ENCODE results near the gene TMCO4.

Gene TMCO4

GRCh38 chr1:19775831-19776230 lies 23.9 kb downstream of the TMCO4 start:
- no peak for DNase-seq (ENCODE audit: low spot score)

GRCh38 chr1:19775317-19775716 lies 24.4 kb downstream of the TMCO4 start:
- DNase-seq (ENCODE audit: low spot score): no peak

- DNase-seq (ENCODE audit: low spot score): no peak
These were observed 25.4 kb downstream of the TMCO4 start for GRCh38 chr1:19774180-19774785.

- no peak for DNase-seq (ENCODE audit: low spot score)
These were observed 26.2 kb downstream of the TMCO4 start for GRCh38 chr1:19773485-19773884.

GRCh38 chr1:19772053-19772452 lies 27.7 kb downstream of the TMCO4 start:
- DNase-seq (ENCODE audit: low spot score): no peak

- DNase-seq (ENCODE audit: low spot score): no peak
These were observed 28.4 kb downstream of the TMCO4 start for GRCh38 chr1:19771350-19771749.

GRCh38 chr1:19770436-19771190 lies 29.1 kb downstream of the TMCO4 start:
- DNase-seq (ENCODE audit: low spot score): no peak

GRCh38 chr1:19769211-19769932 lies 30.3 kb downstream of the TMCO4 start:
- no peak for DNase-seq (ENCODE audit: low spot score)

GRCh38 chr1:19768353-19769210 lies 31.1 kb downstream of the TMCO4 start:
- no peak for DNase-seq (ENCODE audit: low spot score)

- peak; percentile 95 for DNase-seq (ENCODE audit: low spot score)
These were observed 34.1 kb downstream of the TMCO4 start for GRCh38 chr1:19765623-19766022.

GRCh38 chr1:19764848-19765247 lies 34.9 kb downstream of the TMCO4 start:
- DNase-seq (ENCODE audit: low spot score): no peak

GRCh38 chr1:19762175-19762779 lies 37.4 kb downstream of the TMCO4 start:
- peak; percentile 71 for DNase-seq (ENCODE audit: low spot score)

GRCh38 chr1:19759740-19760089 lies 40.0 kb downstream of the TMCO4 start:
- peak; percentile 38 for DNase-seq (ENCODE audit: low spot score)

GRCh38 chr1:19758227-19758830 lies 41.4 kb downstream of the TMCO4 start:
- peak; percentile 92 for DNase-seq (ENCODE audit: low spot score)

- no peak for DNase-seq (ENCODE audit: low spot score)
These were observed 42.1 kb downstream of the TMCO4 start for GRCh38 chr1:19757641-19758040.

- no peak for DNase-seq (ENCODE audit: low spot score)
These were observed 43.2 kb downstream of the TMCO4 start for GRCh38 chr1:19756480-19756879.

- no peak for DNase-seq (ENCODE audit: low spot score)
These were observed 45.2 kb downstream of the TMCO4 start for GRCh38 chr1:19754482-19754881.

- no peak for DNase-seq (ENCODE audit: low spot score)
These were observed 47.5 kb downstream of the TMCO4 start for GRCh38 chr1:19752083-19752696.

GRCh38 chr1:19750882-19751276 lies 48.8 kb downstream of the TMCO4 start:
- no peak for DNase-seq (ENCODE audit: low spot score)

GRCh38 chr1:19750101-19750881 lies 49.4 kb downstream of the TMCO4 start:
- DNase-seq (ENCODE audit: low spot score): peak; percentile 53
